WTC11 (cell line): Measurements from ENCODE around the gene UBXN6.

ENCODE experiments used
- ATF1 ChIP-seq: sonication (generic); formaldehyde crosslinking; IDR thresholded peaks from 2 replicates; pipeline ENCODE4 v1.8.1; 2023; ENCODE audit warnings: mild to moderate bottlenecking, moderate library complexity, missing genetic modification reagents
- CTCF ChIP-seq: fragments of 200-600 bp; IDR thresholded peaks from 2 replicates; pipeline ENCODE4 v1.8.0; 2022; ENCODE audit warnings: antibody characterized with exemption
- FOXK1 ChIP-seq: sonication (generic); formaldehyde crosslinking; IDR thresholded peaks from 2 replicates; pipeline ENCODE4 v1.8.0; 2022; ENCODE audit warnings: mild to moderate bottlenecking, moderate library complexity, missing genetic modification reagents
- JUN ChIP-seq: sonication (generic); formaldehyde crosslinking; IDR thresholded peaks from 2 replicates; pipeline ENCODE4 v1.8.0; 2023; ENCODE audit warnings: mild to moderate bottlenecking, missing genetic modification reagents
- ZNF416 ChIP-seq: fragments of 250-450 bp; sonication (Bioruptor Pico); IDR thresholded peaks from 2 replicates; pipeline ENCODE4 v1.9.0; 2021; ENCODE audit warnings: mild to moderate bottlenecking, inconsistent platforms
- TF ChIP-seq, protein P1 (sequence below): sonication (generic); formaldehyde crosslinking; IDR thresholded peaks from 2 replicates; pipeline ENCODE4 v1.8.0; 2022; ENCODE audit warnings: mild to moderate bottlenecking, missing genetic modification reagents
- TF ChIP-seq, protein P2 (sequence below): sonication (generic); formaldehyde crosslinking; IDR thresholded peaks from 2 replicates; pipeline ENCODE4 v1.8.1; 2022; ENCODE audit warnings: mild to moderate bottlenecking, missing genetic modification reagents, moderate library complexity, borderline replicate concordance

GRCh38 chr19:4482721-4483364 is 25.2 kb upstream of the UBXN6 start:
- no peak for TF ChIP-seq FOXK1 (CRISPR knock-in tag)
- TF ChIP-seq, protein P1, sequence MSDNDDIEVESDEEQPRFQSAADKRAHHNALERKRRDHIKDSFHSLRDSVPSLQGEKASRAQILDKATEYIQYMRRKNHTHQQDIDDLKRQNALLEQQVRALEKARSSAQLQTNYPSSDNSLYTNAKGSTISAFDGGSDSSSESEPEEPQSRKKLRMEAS (CRISPR knock-in tag): no peak
- no peak for TF ChIP-seq CTCF
- TF ChIP-seq JUN (CRISPR knock-in tag): no peak
- TF ChIP-seq, protein P2, sequence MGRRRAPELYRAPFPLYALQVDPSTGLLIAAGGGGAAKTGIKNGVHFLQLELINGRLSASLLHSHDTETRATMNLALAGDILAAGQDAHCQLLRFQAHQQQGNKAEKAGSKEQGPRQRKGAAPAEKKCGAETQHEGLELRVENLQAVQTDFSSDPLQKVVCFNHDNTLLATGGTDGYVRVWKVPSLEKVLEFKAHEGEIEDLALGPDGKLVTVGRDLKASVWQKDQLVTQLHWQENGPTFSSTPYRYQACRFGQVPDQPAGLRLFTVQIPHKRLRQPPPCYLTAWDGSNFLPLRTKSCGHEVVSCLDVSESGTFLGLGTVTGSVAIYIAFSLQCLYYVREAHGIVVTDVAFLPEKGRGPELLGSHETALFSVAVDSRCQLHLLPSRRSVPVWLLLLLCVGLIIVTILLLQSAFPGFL (CRISPR knock-in tag): no peak
- no peak for TF ChIP-seq ATF1
- no peak for TF ChIP-seq ZNF416
